GM13977 (cell line): ENCODE results near the gene DENND5B.
"Not testable (repeated sequence)": the region's sequence is repeated elsewhere in the genome, so short reads cannot be mapped to it uniquely, and the experiment has no call there.

Experiments
- DNase-seq: peaks from one replicate; pipeline ENCODE4 v3.0.0; 2012; ENCODE audit warnings: low spot score
- CTCF ChIP-seq: IDR thresholded peaks from 2 replicates; pipeline ENCODE4 v1.5.1; 2012; ENCODE audit warnings: mild to moderate bottlenecking, control low read depth; ENCODE audit not compliant: insufficient read depth; ENCODE audit errors: extremely low read depth, missing control alignments
- in situ Hi-C: fragments of 300-500 bp; cut with MboI; formaldehyde crosslinking; loops from one replicate; pipeline ENCODE4 v1.12.0; 2022; ENCODE audit warnings: low sequenced_read_pairs, low pct_unique_long_range_greater_than_20kb, mixed read lengths, inconsistent platforms; ENCODE audit not compliant: unreplicated experiment

Gene DENND5B

DNA sequence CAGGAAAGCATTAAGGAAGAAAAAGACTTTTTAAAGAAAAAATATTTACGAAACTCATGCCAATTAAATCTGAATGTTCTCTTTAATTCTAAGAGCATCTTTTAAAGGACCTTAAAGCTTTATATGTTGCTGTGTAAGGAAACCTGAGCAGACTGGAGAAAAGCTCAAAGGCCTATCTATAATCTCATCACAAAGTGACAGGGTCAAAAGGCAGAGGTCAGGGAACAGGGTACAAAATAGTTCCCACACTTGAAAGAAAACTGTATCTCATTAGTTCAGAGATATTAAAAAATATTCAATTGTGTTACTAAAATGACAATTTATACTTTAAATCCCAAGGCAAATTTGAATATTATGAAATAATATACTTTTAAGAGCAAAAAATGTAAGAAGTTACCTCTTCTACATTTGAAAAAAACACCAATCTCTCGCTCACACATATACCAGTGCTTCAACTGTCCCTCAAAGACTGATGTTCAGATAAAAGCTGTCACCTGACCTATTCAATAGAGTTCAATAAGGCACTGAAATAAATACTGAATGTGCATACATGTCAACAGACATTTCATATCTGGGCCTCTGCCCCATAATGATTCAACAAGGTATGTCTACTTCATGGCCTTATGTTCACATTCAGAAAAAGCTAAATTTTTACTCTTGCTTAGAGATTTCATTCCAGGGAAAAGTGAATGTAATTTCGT, 17.9 kb downstream of the DENND5B start:
- DNase-seq: no peak
- in situ Hi-C loops: no loop called here
- TF ChIP-seq CTCF: no peak

DNA sequence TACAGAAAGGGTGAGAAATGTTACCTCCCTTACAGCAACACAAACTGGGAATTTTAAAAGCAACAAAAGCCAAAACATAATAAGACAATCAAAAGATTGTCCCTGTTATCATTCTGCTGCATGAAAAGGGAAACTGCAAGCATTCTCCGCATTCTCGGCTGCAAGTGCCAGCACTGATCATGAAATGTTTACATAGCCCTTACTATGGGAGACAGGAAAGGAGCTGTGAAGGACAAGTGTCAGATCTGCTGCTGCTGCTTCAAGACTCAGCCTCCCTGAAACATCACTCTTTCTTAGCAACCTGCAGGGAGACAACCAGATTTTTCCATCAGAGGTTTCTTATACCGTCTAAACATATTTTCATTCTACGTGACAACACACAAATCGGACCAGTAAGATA, 20.1 kb downstream of the DENND5B start:
- no peak for TF ChIP-seq CTCF
- in situ Hi-C loops: no loop called here
- no peak for DNase-seq

DNA sequence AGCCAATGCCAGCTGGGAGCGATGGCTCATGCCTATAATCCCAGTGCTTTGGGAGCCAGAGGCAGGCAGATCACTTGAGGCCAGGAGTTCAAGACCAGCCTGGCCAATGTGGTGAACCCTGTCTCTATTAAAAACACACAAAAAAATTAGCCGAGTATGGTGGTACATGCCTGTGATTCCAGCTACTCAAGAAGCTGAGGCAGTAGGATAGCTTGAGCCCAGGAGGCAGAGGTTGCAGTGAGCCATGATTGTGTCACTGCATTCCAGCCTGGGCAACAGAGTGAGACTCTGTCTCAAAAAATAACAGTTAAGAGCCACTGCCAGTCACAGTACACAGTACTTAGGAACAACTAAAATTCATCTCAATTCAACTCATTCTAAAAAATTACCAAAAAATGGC, 21.4 kb downstream of the DENND5B start:
- DNase-seq, in situ Hi-C loops: not testable (repeated sequence)

GRCh38 chr12:31568498-31568897, 22.4 kb downstream of the DENND5B start:
- in situ Hi-C loops: no loop called here
- no peak for TF ChIP-seq CTCF
- DNase-seq: no peak

GRCh38 chr12:31567029-31567428, 23.9 kb downstream of the DENND5B start:
- no peak for TF ChIP-seq CTCF
- no peak for DNase-seq
- in situ Hi-C loops: no loop called here

DNA sequence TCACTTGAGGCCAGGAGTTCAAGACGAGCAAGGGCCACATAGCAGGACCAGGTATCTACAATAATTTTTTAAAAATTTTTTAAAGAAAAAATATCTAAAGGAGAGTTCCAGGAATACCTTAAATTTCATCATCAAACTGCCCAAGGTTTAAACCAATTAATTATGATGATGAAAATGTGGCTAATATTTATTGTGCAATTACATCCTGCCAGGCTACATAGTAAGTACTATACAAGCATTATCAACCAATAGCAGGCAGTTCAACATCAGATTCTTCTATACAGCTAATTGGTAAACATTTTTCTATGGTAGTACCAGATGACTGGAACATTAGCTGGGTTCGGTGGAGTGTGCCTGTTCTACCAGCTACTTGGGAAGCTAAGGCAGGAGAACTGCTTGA, 24.4 kb downstream of the DENND5B start:
- in situ Hi-C loops: no loop called here
- DNase-seq: no peak
- no peak for TF ChIP-seq CTCF

DNA sequence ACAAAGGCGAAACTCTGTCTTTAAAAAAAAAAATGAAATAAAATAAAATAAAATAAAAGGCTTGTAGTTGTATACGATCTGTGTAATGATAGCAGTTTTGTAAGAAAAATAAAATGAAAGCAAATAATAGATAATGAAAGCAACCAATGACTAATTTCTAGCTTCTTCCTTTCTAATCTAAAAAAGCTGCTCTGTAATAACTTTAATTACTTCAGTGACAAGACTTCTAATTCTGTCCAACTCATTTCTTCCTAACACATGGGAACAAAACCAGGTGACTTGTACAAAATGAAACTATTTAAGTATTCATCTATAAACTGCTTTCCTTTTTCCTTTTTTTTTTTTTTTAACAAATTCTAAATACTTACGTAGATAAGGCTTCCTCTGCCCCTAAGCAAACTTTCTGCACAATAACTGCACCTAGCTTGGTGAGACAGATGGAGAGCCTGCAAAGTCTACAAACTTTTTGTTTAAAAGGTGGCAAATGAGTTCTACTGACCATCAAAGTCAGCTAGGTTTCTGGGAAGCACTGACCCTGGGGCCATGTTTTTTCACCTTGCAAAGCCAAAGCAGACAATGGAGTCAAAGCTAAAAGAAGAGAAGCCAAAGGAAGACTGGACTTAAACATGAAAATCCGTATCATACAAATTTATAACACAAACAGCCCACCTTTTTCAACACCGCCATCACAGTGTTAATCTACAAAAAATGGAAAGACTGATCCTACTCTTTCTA, 28.2 kb downstream of the DENND5B start:
- no peak for TF ChIP-seq CTCF
- in situ Hi-C loops: no loop called here
- DNase-seq: no peak
